Ectodermal cell (in vitro differentiated cells): ENCODE measurements around the gene PCBP1.

Source experiments
- H3K27ac ChIP-seq: 2 replicates; pipeline ENCODE4 v1.7.0; 2013; ENCODE audit warnings: mild to moderate bottlenecking, low read depth, low read length; ENCODE audit not compliant: insufficient read depth, poor library complexity, severe bottlenecking
- H3K27me3 ChIP-seq: 2 replicates; pipeline ENCODE4 v1.7.0; 2013; ENCODE audit warnings: mild to moderate bottlenecking, low read length; ENCODE audit not compliant: insufficient read depth, control insufficient read depth, poor library complexity, severe bottlenecking
- H3K36me3 ChIP-seq: one replicate; pipeline ENCODE4 v1.7.0; 2013; ENCODE audit warnings: low read length; ENCODE audit not compliant: control insufficient read depth, insufficient read depth
- H3K4me1 ChIP-seq: one replicate; pipeline ENCODE4 v1.7.0; 2013; ENCODE audit warnings: low read length; ENCODE audit not compliant: control insufficient read depth, insufficient read depth
- H3K4me3 ChIP-seq: 2 replicates; pipeline ENCODE4 v1.7.0; 2013; ENCODE audit warnings: low read depth, low read length, control low read depth; ENCODE audit not compliant: insufficient read depth
- H3K9me3 ChIP-seq: 2 replicates; pipeline ENCODE4 v1.7.0; 2013; ENCODE audit warnings: mild to moderate bottlenecking, low read length, moderate library complexity; ENCODE audit not compliant: control insufficient read depth
- WGBS, 2 experiments: methylation state at CpG; one replicate each; pipeline ENCODE4 v1.1.7; 2013; ENCODE audit warnings: missing lambda C conversion rate in 2 of 2; 5-methylcytosine and 5-hydroxymethylcytosine counted together

Gene PCBP1

GRCh38 chr2:70080610-70081200, 6.6 kb upstream of the PCBP1 start:
- peaks cover 11% of the 10 kb centered on the region for H3K4me1 ChIP-seq
- H3K4me3 ChIP-seq: no peak overlapping the region
- no peaks in the 10 kb centered on the region for H3K9me3 ChIP-seq
- H3K27me3 ChIP-seq: no peaks in the 10 kb centered on the region
- WGBS, 2 experiments: 92 to 93% methylated on average over 3 of the region's 3 CpGs
- H3K27ac ChIP-seq: no peak overlapping the region
- H3K36me3 ChIP-seq: peaks cover 25% of the 10 kb centered on the region

GRCh38 chr2:70081221-70081620, 6.1 kb upstream of the PCBP1 start:
- WGBS, 2 experiments: 88 to 92% methylated on average over 5 of the region's 5 CpGs
- H3K36me3 ChIP-seq: peaks cover 25% of the 10 kb centered on the region
- H3K27ac ChIP-seq: no peak overlapping the region
- no peaks in the 10 kb centered on the region for H3K27me3 ChIP-seq
- peaks cover 14% of the 10 kb centered on the region for H3K4me1 ChIP-seq
- no peaks in the 10 kb centered on the region for H3K9me3 ChIP-seq
- H3K4me3 ChIP-seq: no peak overlapping the region

GRCh38 chr2:70083344-70084156, 3.7 kb upstream of the PCBP1 start:
- H3K27ac ChIP-seq: no peak overlapping the region
- 94 to 96% methylated on average over 8 of the region's 8 CpGs for WGBS, 2 experiments
- peaks cover 14% of the 10 kb centered on the region for H3K4me1 ChIP-seq
- no peaks in the 10 kb centered on the region for H3K27me3 ChIP-seq
- no peaks in the 10 kb centered on the region for H3K9me3 ChIP-seq
- H3K36me3 ChIP-seq: peaks cover 20% of the 10 kb centered on the region
- H3K4me3 ChIP-seq: no peak overlapping the region

GRCh38 chr2:70084973-70085710, 2.1 kb upstream of the PCBP1 start:
- H3K27me3 ChIP-seq: no peaks in the 10 kb centered on the region
- H3K4me1 ChIP-seq: peaks cover 20% of the 10 kb centered on the region
- 51 to 56% methylated on average over 10 of the region's 10 CpGs for WGBS, 2 experiments
- H3K27ac ChIP-seq: peak overlapping the region; percentile 99
- H3K4me3 ChIP-seq: peak overlapping the region; percentile 99
- H3K36me3 ChIP-seq: peaks cover 22% of the 10 kb centered on the region
- H3K9me3 ChIP-seq: no peaks in the 10 kb centered on the region

- H3K36me3 ChIP-seq: peaks cover 19% of the 10 kb centered on the region
Observed at GRCh38 chr2:70085711-70086277, 1.5 kb upstream of the PCBP1 start.

GRCh38 chr2:70086278-70086837, 919 bp upstream of the PCBP1 start:
- no peaks in the 10 kb centered on the region for H3K27me3 ChIP-seq
- WGBS, 2 experiments: 1% methylated on average over 40 of the region's 40 CpGs
- H3K9me3 ChIP-seq: no peaks in the 10 kb centered on the region
- peaks cover 18% of the 10 kb centered on the region for H3K36me3 ChIP-seq
- peak overlapping the region; percentile 99 for H3K4me3 ChIP-seq
- peaks cover 21% of the 10 kb centered on the region for H3K4me1 ChIP-seq
- peak overlapping the region; percentile 99 for H3K27ac ChIP-seq

More at GRCh38 chr2:70085711-70086277, 1.5 kb upstream of the PCBP1 start:
- Histone ChIP-seq H3K4me3 (peak overlapping the region; percentile 99), H3K27me3 (no peaks in the 10 kb centered on the region), H3K9me3 (no peaks in the 10 kb centered on the region), H3K27ac (peak overlapping the region; percentile 99), H3K4me1 (peaks cover 21% of the 10 kb centered on the region)
- WGBS, 2 experiments: 26 to 29% methylated on average over 22 of the region's 22 CpGs

- Histone ChIP-seq H3K9me3 (no peaks in the 10 kb centered on the region), H3K36me3 (peaks cover 14% of the 10 kb centered on the region), H3K4me1 (peaks cover 21% of the 10 kb centered on the region), H3K27me3 (no peaks in the 10 kb centered on the region), H3K27ac (peak overlapping the region; percentile 96), H3K4me3 (peak overlapping the region; percentile 99)
- 0 to 1% methylated on average over 58 of the region's 58 CpGs for WGBS, 2 experiments
Observed at GRCh38 chr2:70087702-70088597, 673 bp downstream of the PCBP1 start.

- H3K36me3 ChIP-seq: peaks cover 8% of the 10 kb centered on the region
- WGBS, 2 experiments: 0 to 1% methylated on average over 7 to 8 of the region's 8 CpGs
- no peaks in the 10 kb centered on the region for H3K9me3 ChIP-seq
- H3K4me3 ChIP-seq: peak overlapping the region; percentile 99
- H3K27me3 ChIP-seq: no peaks in the 10 kb centered on the region
- peaks cover 21% of the 10 kb centered on the region for H3K4me1 ChIP-seq
- H3K27ac ChIP-seq: peak overlapping the region; percentile 81
Observed at GRCh38 chr2:70088598-70089219, 1.4 kb downstream of the PCBP1 start.
